Upper lobe of left lung (tissue), 6 donors: ENCODE results near the gene ATP10A. TPM values are rescaled to one million over a fixed set of nuclear protein-coding genes. Genes with fewer than 3 reads are reported as not detected.

Source experiments
- ATAC-seq, 2 donors: fragments of 200-7000 bp; cut with Tn5 transposase; one replicate each; pipeline ENCODE4 v1.9.1; 2022; ENCODE audit warnings: mild to moderate bottlenecking in 2 of 2, moderate library complexity in 2 of 2; ENCODE audit not compliant: low FRiP score in 2 of 2
- DNase-seq, 2 donors: peaks; one replicate each; pipeline ENCODE4 v3.0.0-alpha.2; 2019 to 2020
- H3K27ac ChIP-seq, 4 donors: fragments of 200-600 bp; sonication (generic); one replicate each; pipeline ENCODE4 v1.5.1; 2016 to 2019
- H3K27me3 ChIP-seq, 4 donors: fragments of 200-600 bp; sonication (generic); one replicate each; pipeline ENCODE4 v1.5.1; 2017 to 2019
- H3K36me3 ChIP-seq, 4 donors: fragments of 200-600 bp; sonication (generic); one replicate each; pipeline ENCODE4 v1.5.1; 2016 to 2019
- H3K4me1 ChIP-seq, 4 donors: fragments of 200-600 bp; sonication (generic); one replicate each; pipeline ENCODE4 v1.5.1; 2018 to 2019
- H3K4me3 ChIP-seq, 4 donors: fragments of 200-600 bp; sonication (generic); one replicate each; pipeline ENCODE4 v1.5.1; 2017 to 2019; ENCODE audit warnings: mild to moderate bottlenecking in 2 of 4, moderate library complexity in 1 of 4
- H3K9me3 ChIP-seq, 4 donors: fragments of 200-600 bp; sonication (generic); one replicate each; pipeline ENCODE4 v1.5.1; 2018 to 2019
- CTCF ChIP-seq, 6 experiments: fragments of 450-650 bp in 4 of 6; fragments of 200-600 bp in 2 of 6; sonication (generic) in 2 of 6; IDR thresholded peaks; one replicate each; pipeline ENCODE4 v1.5.1; 2016 to 2019; ENCODE audit warnings: antibody characterized with exemption in 6 of 6
- EP300 ChIP-seq, 4 donors: sonication (generic); formaldehyde crosslinking; IDR thresholded peaks; one replicate each; pipeline ENCODE4 v1.5.1; 2017; ENCODE audit warnings: antibody characterized with exemption in 4 of 4, control low read depth in 2 of 4
- POLR2A ChIP-seq, 4 donors: fragments of 450-650 bp; IDR thresholded peaks; one replicate each; pipeline ENCODE4 v1.5.1; 2016 to 2017; ENCODE audit warnings: antibody characterized with exemption in 4 of 4, mild to moderate bottlenecking in 2 of 4
- POLR2AphosphoS5 ChIP-seq, 2 donors: sonication (generic); formaldehyde crosslinking; IDR thresholded peaks; one replicate each; pipeline ENCODE4 v1.5.1; 2017; ENCODE audit warnings: antibody characterized with exemption in 2 of 2
- WGBS, 2 donors: methylation state at CpG; one replicate each; pipeline ENCODE4 v1.1.5; 2017 to 2018; 5-methylcytosine and 5-hydroxymethylcytosine counted together
- total RNA-seq, 6 donors: library from RNA; depleted of rRNA in 4 of 6; stranded (reverse); fragments of >200 nt in 4 of 6; gene quantifications; one replicate each; pipeline versions ENCODE4 v1.1.0 to v1.2.1, GENCODE V29; 2016 to 2021
- donor health status: DM: no; HTN: no; CAD: no; lungs with moderate emphysema.
- donor health status: DM: no; HTN: yes; CAD: no; lungs with severe emphysema.

The ATP10A gene
- total RNA-seq, 6 donors from 2014 or later, result 17.8 to 62.4 (median 32.3) TPM

- no peaks in the 10 kb centered on the region for H3K9me3 ChIP-seq
- DNase-seq, result no peak
- WGBS, 2 donors, result 69 to 100% methylated on average over 1 of the region's 1 CpG
These were observed 17.3 kb upstream of the ATP10A start for GRCh38 chr15:25880411-25880810.

GRCh38 chr15:25879438-25879837, 16.3 kb upstream of the ATP10A start:
- Histone ChIP-seq H3K4me3 (no peak overlapping the region), H3K27ac (no peak overlapping the region), H3K27me3 (no peaks in the 10 kb centered on the region), H3K4me1 (peaks cover 0 to 13% (median 5%) of the 10 kb centered on the region in 4 donors), H3K36me3 (no peaks in the 10 kb centered on the region), H3K9me3 (no peaks in the 10 kb centered on the region)
- 88 to 94% methylated on average over 4 of the region's 4 CpGs for WGBS, 2 donors
- TF ChIP-seq CTCF (IDR thresholded peaks at IDR 0.05) (no peak), POLR2A (IDR thresholded peaks at IDR 0.05) (no peak), POLR2AphosphoS5 (IDR thresholded peaks at IDR 0.05) (no peak), EP300 (IDR thresholded peaks at IDR 0.05) (no peak)
- no peak for DNase-seq
- ATAC-seq, result no peak

More at GRCh38 chr15:25880411-25880810, 17.3 kb upstream of the ATP10A start:
- ATAC-seq, result no peak
- TF ChIP-seq POLR2A (IDR thresholded peaks at IDR 0.05), result no peak
- TF ChIP-seq POLR2AphosphoS5 (IDR thresholded peaks at IDR 0.05), result no peak
- no peak for TF ChIP-seq CTCF (IDR thresholded peaks at IDR 0.05)
- TF ChIP-seq EP300 (IDR thresholded peaks at IDR 0.05), result no peak
- no peak overlapping the region for H3K4me3 ChIP-seq
- H3K4me1 ChIP-seq, result peaks cover 0 to 13% (median 6%) of the 10 kb centered on the region in 4 donors
- H3K36me3 ChIP-seq, result no peaks in the 10 kb centered on the region
- peak overlapping the region in 3 of 4 donors; percentile 16 to 42 (median 37) for H3K27ac ChIP-seq
- no peaks in the 10 kb centered on the region for H3K27me3 ChIP-seq

- H3K27ac ChIP-seq, result peak overlapping the region; percentile 39 to 62 (median 57)
- ATAC-seq (peak; percentile 60 to 92), DNase-seq (peak in 1 of 2 donors; percentile 81)
- no peaks in the 10 kb centered on the region for H3K36me3 ChIP-seq
- no peak for TF ChIP-seq POLR2AphosphoS5 (IDR thresholded peaks at IDR 0.05)
- TF ChIP-seq POLR2A (IDR thresholded peaks at IDR 0.05), result no peak
- no peak for TF ChIP-seq CTCF (IDR thresholded peaks at IDR 0.05)
- peak in 1 of 4 donors; percentile 34 for TF ChIP-seq EP300 (IDR thresholded peaks at IDR 0.05)
- no peak overlapping the region for H3K4me3 ChIP-seq
- 67 to 71% methylated on average over 7 of the region's 7 CpGs for WGBS, 2 donors
- H3K27me3 ChIP-seq, result no peaks in the 10 kb centered on the region
- H3K9me3 ChIP-seq, result no peaks in the 10 kb centered on the region
- peaks cover 0 to 13% (median 0%) of the 10 kb centered on the region in 4 donors for H3K4me1 ChIP-seq
These were observed 14.6 kb upstream of the ATP10A start for GRCh38 chr15:25877681-25878080.

- DNase-seq, result no peak
- ATAC-seq, result no peak
- H3K27ac ChIP-seq, result peak overlapping the region in 1 of 4 donors; percentile 55
- 59 to 66% methylated on average over 18 of the region's 18 CpGs for WGBS, 2 donors
- H3K4me3 ChIP-seq, result no peak overlapping the region
- H3K4me1 ChIP-seq, result peaks cover 0 to 13% (median 0%) of the 10 kb centered on the region in 4 donors
- no peaks in the 10 kb centered on the region for H3K27me3 ChIP-seq
- TF ChIP-seq CTCF (IDR thresholded peaks at IDR 0.05), result no peak
- TF ChIP-seq EP300 (IDR thresholded peaks at IDR 0.05), result no peak
- TF ChIP-seq POLR2AphosphoS5 (IDR thresholded peaks at IDR 0.05), result no peak
- no peak for TF ChIP-seq POLR2A (IDR thresholded peaks at IDR 0.05)
- H3K36me3 ChIP-seq, result no peaks in the 10 kb centered on the region
- H3K9me3 ChIP-seq, result no peaks in the 10 kb centered on the region
These were observed 13.4 kb upstream of the ATP10A start for GRCh38 chr15:25876231-25877140.
